ENCODE data around the gene SSBP2.
"Not testable (repeated sequence)": the region's sequence is repeated elsewhere in the genome, so short reads cannot be mapped to it uniquely, and the experiment has no call there.

Gene SSBP2

DNA sequence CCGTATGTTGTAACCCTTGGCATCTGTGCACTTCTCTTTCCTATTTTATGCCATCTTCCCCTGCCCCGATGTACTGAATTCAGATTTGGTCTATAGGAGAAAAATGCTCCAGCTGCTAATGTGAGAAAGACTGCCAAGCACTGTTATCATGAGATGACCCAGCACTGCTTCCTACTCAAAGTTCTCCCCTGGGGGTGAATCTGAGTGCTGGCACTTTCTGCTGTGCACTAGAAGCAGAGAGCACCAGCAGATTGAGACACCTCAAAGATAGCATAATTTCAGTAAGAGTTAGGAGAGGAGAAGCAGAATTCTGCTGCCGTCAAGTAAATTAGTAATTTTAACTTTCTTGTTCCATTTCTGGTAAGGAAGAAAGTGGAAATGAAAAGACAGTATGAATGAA, 264.2 kb downstream of the SSBP2 start:
- DNase-seq (ENCODE audit: insufficient read length, low spot score): no peak
- TF ChIP-seq CTCF (IDR thresholded peaks at IDR 0.05; ENCODE audit: insufficient read depth, missing control alignments): no peak
- FAIRE-seq: no peak

GRCh38 chr5:81482595-81482994, 268.3 kb downstream of the SSBP2 start:
- FAIRE-seq: no peak
- DNase-seq (ENCODE audit: insufficient read length, low spot score): no peak
- no peak for TF ChIP-seq CTCF (IDR thresholded peaks at IDR 0.05; ENCODE audit: insufficient read depth, missing control alignments)

DNA sequence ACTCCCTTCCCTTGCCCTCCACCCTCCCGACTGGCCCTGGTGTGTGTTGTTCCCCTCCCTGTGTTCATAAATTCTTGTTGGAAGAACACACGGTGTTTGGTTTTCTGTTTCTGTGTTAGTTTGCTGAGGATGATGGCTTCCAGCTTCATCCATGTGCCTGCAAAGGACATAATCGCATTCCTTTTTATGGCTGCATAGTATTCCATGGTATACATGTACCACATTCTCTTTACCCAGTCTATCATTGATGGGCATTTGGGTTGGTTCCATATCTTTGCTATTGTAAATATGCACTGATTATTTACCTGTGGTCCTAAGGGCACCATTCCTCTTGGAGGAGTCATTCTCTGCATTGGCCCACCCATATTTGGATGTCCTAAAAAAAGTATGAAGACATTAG, 277.5 kb downstream of the SSBP2 start:
- DNase-seq (ENCODE audit: insufficient read length, low spot score); FAIRE-seq: not testable (repeated sequence)

DNA sequence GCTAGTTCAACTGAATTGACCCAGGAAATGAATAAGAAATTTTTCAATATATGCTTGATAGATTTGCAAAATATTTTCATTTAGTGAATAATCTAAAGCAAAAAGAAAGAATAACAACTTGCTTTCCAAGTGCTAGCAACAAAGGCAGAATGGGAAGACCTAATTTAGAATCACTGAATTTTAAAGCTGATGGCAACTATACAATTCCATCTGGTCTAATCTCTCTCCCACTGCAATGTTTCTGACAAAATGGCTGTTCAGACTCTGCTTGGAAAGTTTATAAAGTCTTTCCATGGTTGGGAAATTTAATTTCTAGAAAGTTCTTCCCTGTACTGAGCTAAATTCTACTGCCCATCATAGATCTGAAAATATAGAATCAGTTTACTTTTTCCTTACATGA, 281.2 kb downstream of the SSBP2 start:
- no peak for FAIRE-seq
- no peak for DNase-seq (ENCODE audit: insufficient read length, low spot score)
- no peak for TF ChIP-seq CTCF (IDR thresholded peaks at IDR 0.05; ENCODE audit: insufficient read depth, missing control alignments)

DNA sequence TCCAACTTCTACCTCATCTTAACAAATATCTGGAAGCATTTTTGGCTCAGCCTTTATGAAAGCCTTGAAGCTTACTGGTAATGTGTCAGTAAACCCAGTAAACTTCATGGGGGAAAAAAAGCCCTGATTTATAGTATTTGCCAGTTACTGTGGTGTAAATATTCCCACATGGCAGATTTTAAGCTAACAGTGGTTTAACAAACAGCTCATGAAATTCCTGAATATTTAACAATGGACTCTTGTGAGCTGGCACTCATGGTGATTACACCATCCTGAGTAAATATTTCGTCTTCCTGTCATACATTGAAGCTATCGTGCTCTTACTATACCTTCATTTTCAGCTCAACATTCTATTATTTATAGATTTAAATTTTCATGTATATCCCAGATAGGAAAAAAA, 300.0 kb downstream of the SSBP2 start:
- FAIRE-seq: no peak
- TF ChIP-seq CTCF (IDR thresholded peaks at IDR 0.05; ENCODE audit: insufficient read depth, missing control alignments): no peak
- DNase-seq (ENCODE audit: insufficient read length, low spot score): no peak

DNA sequence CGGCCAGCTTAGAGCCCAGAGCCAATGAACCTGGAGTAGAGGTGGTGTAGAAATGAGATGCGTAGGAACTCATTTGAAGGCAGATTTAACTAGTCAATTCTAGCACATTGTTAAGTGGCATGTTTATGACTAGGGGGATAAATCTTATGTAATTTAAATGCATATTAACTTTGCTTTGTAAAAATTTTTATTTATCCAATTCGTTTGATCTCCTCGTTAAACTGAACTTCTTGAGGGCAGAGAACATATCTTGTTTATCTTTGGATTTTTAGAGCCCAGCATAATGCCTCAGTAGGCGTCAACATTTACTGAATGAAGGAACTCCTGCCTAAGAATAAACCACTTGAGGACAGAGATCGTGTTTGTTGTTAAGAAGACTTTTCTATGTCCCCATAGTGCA, 315.9 kb downstream of the SSBP2 start:
- no peak for DNase-seq (ENCODE audit: insufficient read length, low spot score)
- FAIRE-seq: peak; percentile 11
- TF ChIP-seq CTCF (IDR thresholded peaks at IDR 0.05; ENCODE audit: insufficient read depth, missing control alignments): no peak

GRCh38 chr5:81429985-81430384, 320.9 kb downstream of the SSBP2 start:
- TF ChIP-seq CTCF (IDR thresholded peaks at IDR 0.05; ENCODE audit: insufficient read depth, missing control alignments): no peak
- FAIRE-seq (no peak), DNase-seq (ENCODE audit: insufficient read length, low spot score) (no peak)

DNA sequence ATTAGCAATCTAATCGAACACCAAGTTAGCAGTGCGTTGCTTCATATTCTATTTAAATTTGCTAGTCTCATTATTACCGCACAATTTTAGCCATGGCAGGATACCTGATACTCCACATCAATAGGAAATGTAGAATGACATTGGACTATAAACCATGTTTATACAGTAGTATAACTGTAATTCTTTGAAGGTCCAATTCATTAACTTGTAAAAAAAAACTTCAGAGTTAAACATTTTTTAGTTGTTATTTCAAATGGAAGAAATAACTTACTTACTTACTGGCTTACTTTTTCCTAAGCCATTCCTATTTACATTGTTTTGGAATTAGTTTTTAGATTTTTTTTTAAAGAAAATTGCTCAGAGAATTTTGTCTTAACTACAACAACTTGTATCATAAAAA, 321.5 kb downstream of the SSBP2 start:
- DNase-seq (ENCODE audit: insufficient read length, low spot score) (no peak), FAIRE-seq (no peak)
- TF ChIP-seq CTCF (IDR thresholded peaks at IDR 0.05; ENCODE audit: insufficient read depth, missing control alignments): no peak

Measured in D721Med (cell line).